Loucy (cell line): ENCODE data around the gene POLA2.

Source experiments
- CTCF ChIP-seq: fragments of 200-600 bp; sonication (generic); conservative IDR thresholded peaks from 2 replicates; pipeline ENCODE4 v1.5.1; 2014; ENCODE audit warnings: mild to moderate bottlenecking, antibody characterized with exemption, low read length
- EZH2phosphoT487 ChIP-seq: fragments of 200-600 bp; IDR thresholded peaks from 2 replicates; pipeline ENCODE4 v1.6.1; 2018; ENCODE audit warnings: antibody characterized with exemption, mild to moderate bottlenecking, moderate library complexity, borderline replicate concordance

DNA sequence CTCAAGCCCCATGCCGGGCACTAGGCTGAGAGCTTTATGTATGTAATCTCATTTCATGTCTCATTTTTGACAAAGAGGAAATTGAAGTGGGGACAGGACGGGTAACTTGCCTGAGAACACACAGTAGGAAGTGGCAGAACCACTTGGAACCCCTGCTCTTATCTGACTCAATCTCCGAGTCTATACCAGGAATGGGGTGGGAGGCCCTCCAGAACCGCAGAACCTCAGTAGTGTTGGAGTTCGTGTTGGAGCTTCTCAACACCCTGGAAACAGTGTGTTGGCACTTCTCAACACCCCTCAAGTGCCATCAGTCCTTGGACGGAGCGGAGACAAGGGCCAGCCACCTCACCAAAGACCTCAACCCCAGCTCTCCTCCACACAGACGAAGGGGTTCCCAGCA, 38.8 kb upstream of the POLA2 start:
- TF ChIP-seq EZH2phosphoT487 (no peak), CTCF (no peak)
